PC-3 (cell line): ENCODE data around the gene SBSN.

Experiments
- EZH2 ChIP-seq: fragments of 300-600 bp; sonication (generic); IDR thresholded peaks from one replicate; pipeline ENCODE4 v1.6.1; 2017; ENCODE audit warnings: antibody characterized with exemption, mild to moderate bottlenecking, low read length; ENCODE audit not compliant: unreplicated experiment
- TF ChIP-seq, protein P1 (sequence below): fragments of 300-600 bp; sonication (generic); conservative IDR thresholded peaks from 2 replicates; pipeline ENCODE4 v1.5.1; 2017; ENCODE audit warnings: antibody characterized with exemption, low read depth, mild to moderate bottlenecking, low read length

- TF ChIP-seq, protein P1, sequence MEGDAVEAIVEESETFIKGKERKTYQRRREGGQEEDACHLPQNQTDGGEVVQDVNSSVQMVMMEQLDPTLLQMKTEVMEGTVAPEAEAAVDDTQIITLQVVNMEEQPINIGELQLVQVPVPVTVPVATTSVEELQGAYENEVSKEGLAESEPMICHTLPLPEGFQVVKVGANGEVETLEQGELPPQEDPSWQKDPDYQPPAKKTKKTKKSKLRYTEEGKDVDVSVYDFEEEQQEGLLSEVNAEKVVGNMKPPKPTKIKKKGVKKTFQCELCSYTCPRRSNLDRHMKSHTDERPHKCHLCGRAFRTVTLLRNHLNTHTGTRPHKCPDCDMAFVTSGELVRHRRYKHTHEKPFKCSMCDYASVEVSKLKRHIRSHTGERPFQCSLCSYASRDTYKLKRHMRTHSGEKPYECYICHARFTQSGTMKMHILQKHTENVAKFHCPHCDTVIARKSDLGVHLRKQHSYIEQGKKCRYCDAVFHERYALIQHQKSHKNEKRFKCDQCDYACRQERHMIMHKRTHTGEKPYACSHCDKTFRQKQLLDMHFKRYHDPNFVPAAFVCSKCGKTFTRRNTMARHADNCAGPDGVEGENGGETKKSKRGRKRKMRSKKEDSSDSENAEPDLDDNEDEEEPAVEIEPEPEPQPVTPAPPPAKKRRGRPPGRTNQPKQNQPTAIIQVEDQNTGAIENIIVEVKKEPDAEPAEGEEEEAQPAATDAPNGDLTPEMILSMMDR = no peak
- TF ChIP-seq EZH2 = no peak
These were observed 15.1 kb downstream of the SBSN start for GRCh38 chr19:35512831-35513627.
